GM23338 (cell line): Measurements from ENCODE around the gene MED17. TPM values are rescaled to one million over a fixed set of nuclear protein-coding genes. Genes with fewer than 3 reads are reported as not detected.

Experiments
- ATAC-seq: fragments of 200-7000 bp; cut with Tn5 transposase; 3 replicates; pipeline ENCODE4 v1.9.1; 2020
- DNase-seq: peaks from one replicate; pipeline ENCODE4 v3.0.0-alpha.2; 2015; ENCODE audit warnings: low spot score
- H2AFZ ChIP-seq: fragments of 200-600 bp; sonication (generic); 2 replicates; pipeline ENCODE4 v1.8.0; 2016; ENCODE audit warnings: antibody characterized with exemption, mild to moderate bottlenecking, moderate library complexity
- H3F3A ChIP-seq: fragments of 200-600 bp; sonication (generic); replicated peaks from 2 replicates; pipeline ENCODE4 v1.8.0; 2017; ENCODE audit warnings: antibody characterized with exemption, mixed run types, low read depth
- H3K27ac ChIP-seq: fragments of 200-600 bp; sonication (generic); 2 replicates; pipeline ENCODE4 v1.6.1; 2016; ENCODE audit warnings: low read depth
- H3K27me3 ChIP-seq: fragments of 200-600 bp; sonication (generic); 2 replicates; pipeline ENCODE4 v1.8.0; 2016; ENCODE audit warnings: mild to moderate bottlenecking, mixed run types, moderate library complexity; ENCODE audit not compliant: insufficient read depth
- H3K36me3 ChIP-seq: fragments of 200-600 bp; sonication (generic); 2 replicates; pipeline ENCODE4 v1.8.0; 2016; ENCODE audit warnings: mild to moderate bottlenecking; ENCODE audit not compliant: insufficient read depth
- H3K4me1 ChIP-seq: fragments of 200-600 bp; sonication (generic); 2 replicates; pipeline ENCODE4 v1.8.0; 2016; ENCODE audit warnings: mild to moderate bottlenecking, moderate library complexity; ENCODE audit not compliant: insufficient read depth
- H3K4me2 ChIP-seq: fragments of 200-600 bp; sonication (generic); 2 replicates; pipeline ENCODE4 v1.7.1; 2017; ENCODE audit warnings: mixed run types
- H3K4me3 ChIP-seq: fragments of 200-600 bp; sonication (generic); 2 replicates; pipeline ENCODE4 v1.6.1; 2016; ENCODE audit warnings: mixed run types
- H3K79me2 ChIP-seq: fragments of 200-600 bp; sonication (generic); replicated peaks from 2 replicates; pipeline ENCODE4 v1.8.0; 2017; ENCODE audit warnings: mild to moderate bottlenecking; ENCODE audit not compliant: insufficient read depth
- H3K9me2 ChIP-seq: fragments of 200-600 bp; sonication (generic); 2 replicates; pipeline ENCODE4 v1.8.0; 2017; ENCODE audit not compliant: insufficient read depth
- H4K20me1 ChIP-seq: fragments of 200-600 bp; sonication (generic); replicated peaks from 2 replicates; pipeline ENCODE4 v1.8.0; 2017; ENCODE audit warnings: mild to moderate bottlenecking; ENCODE audit not compliant: insufficient read depth
- H3K27ac Mint-ChIP-seq: 2 replicates; pipeline ENCODE4 v1.8.0; 2020; ENCODE audit warnings: inconsistent platforms, mild to moderate bottlenecking, moderate library complexity, mixed read lengths
- H3K27me3 Mint-ChIP-seq: 3 replicates; pipeline ENCODE4 v1.8.0; 2022; ENCODE audit warnings: low read depth, mild to moderate bottlenecking, moderate library complexity, mixed read lengths, inconsistent platforms; ENCODE audit not compliant: insufficient read depth, poor library complexity
- H3K36me3 Mint-ChIP-seq: 3 replicates; pipeline ENCODE4 v1.8.0; 2021; ENCODE audit warnings: low read depth, mild to moderate bottlenecking, inconsistent platforms, moderate library complexity, mixed read lengths
- H3K4me1 Mint-ChIP-seq: 3 replicates; pipeline ENCODE4 v1.8.0; 2020; ENCODE audit warnings: mild to moderate bottlenecking, inconsistent platforms, mixed read lengths
- H3K4me3 Mint-ChIP-seq: 3 replicates; pipeline ENCODE4 v1.8.0; 2021; ENCODE audit warnings: moderate library complexity, mild to moderate bottlenecking, inconsistent platforms, mixed read lengths
- H3K9me3 Mint-ChIP-seq: 3 replicates; pipeline ENCODE4 v1.8.0; 2020; ENCODE audit warnings: moderate library complexity, mild to moderate bottlenecking, inconsistent platforms, mixed read lengths
- CREB1 ChIP-seq: fragments of 250-450 bp; sonication (Bioruptor Pico); IDR thresholded peaks from 2 replicates; pipeline ENCODE4 v1.5.0; 2020; ENCODE audit warnings: low read depth, mild to moderate bottlenecking, moderate library complexity
- ETS1 ChIP-seq: IDR thresholded peaks from 2 replicates; pipeline ENCODE4 v1.6.1; 2016; ENCODE audit warnings: antibody characterized with exemption
- EZH2 ChIP-seq: fragments of 200-600 bp; sonication (generic); IDR thresholded peaks from one replicate; pipeline ENCODE4 v1.8.0; 2017; ENCODE audit warnings: antibody characterized with exemption, mild to moderate bottlenecking, low read depth; ENCODE audit not compliant: unreplicated experiment
- JUNB ChIP-seq: IDR thresholded peaks from one replicate; pipeline ENCODE4 v1.6.1; 2016; ENCODE audit warnings: antibody characterized with exemption; ENCODE audit not compliant: unreplicated experiment
- NANOG ChIP-seq: IDR thresholded peaks from 2 replicates; pipeline ENCODE4 v1.6.1; 2016; ENCODE audit warnings: antibody characterized with exemption, borderline replicate concordance
- POLR2AphosphoS5 ChIP-seq: IDR thresholded peaks from 2 replicates; pipeline ENCODE4 v1.6.1; 2016; ENCODE audit warnings: antibody characterized with exemption, low read depth
- STAT1 ChIP-seq: IDR thresholded peaks from one replicate; pipeline ENCODE4 v1.6.1; 2016; ENCODE audit warnings: antibody characterized with exemption; ENCODE audit not compliant: unreplicated experiment
- ZNF114 ChIP-seq: fragments of 250-450 bp; sonication (Bioruptor Pico); IDR thresholded peaks from 2 replicates; pipeline ENCODE4 v1.5.0; 2020; ENCODE audit warnings: mild to moderate bottlenecking, moderate library complexity
- ZNF331 ChIP-seq: fragments of 250-450 bp; sonication (Bioruptor Pico); IDR thresholded peaks from 2 replicates; pipeline ENCODE4 v1.5.0; 2020; ENCODE audit warnings: low read depth, mild to moderate bottlenecking, moderate library complexity
- ZNF462 ChIP-seq: fragments of 250-450 bp; sonication (Bioruptor Pico); IDR thresholded peaks from 2 replicates; pipeline ENCODE4 v1.5.0; 2020; ENCODE audit warnings: mild to moderate bottlenecking, moderate library complexity
- polyA plus RNA-seq: library from polyadenylated mRNA; unstranded; fragments of >200 nt; fragmentation: Nextera tagmentation; extraction: Ambion mirVana; gene quantifications from 2 replicates; pipeline ENCODE4 v1.2.1, GENCODE V29; 2016
- total RNA-seq: library from RNA; depleted of rRNA; stranded (reverse); fragments of >200 nt; shearing (Covaris generic); gene quantifications from 2 replicates; pipeline ENCODE4 v1.2.3, GENCODE V29; 2014
- TF ChIP-seq, protein P1 (sequence below): IDR thresholded peaks from one replicate; pipeline ENCODE4 v1.6.1; 2018; ENCODE audit warnings: antibody characterized with exemption; ENCODE audit not compliant: unreplicated experiment
- TF ChIP-seq, protein P2 (sequence below), 2 experiments: fragments of 200-600 bp in 1 of 2; sonication (generic) in 1 of 2; conservative IDR thresholded peaks; 2 replicates each; pipeline versions ENCODE4 v1.5.1 to v1.6.1; 2016 to 2017; ENCODE audit warnings: antibody characterized with exemption in 2 of 2, low read depth in 2 of 2, mild to moderate bottlenecking in 2 of 2, moderate library complexity in 1 of 2

MED17 gene
- total and polyA plus RNA-seq, 2 experiments from 2014 or later = 19.1 to 31.2 TPM

DNA sequence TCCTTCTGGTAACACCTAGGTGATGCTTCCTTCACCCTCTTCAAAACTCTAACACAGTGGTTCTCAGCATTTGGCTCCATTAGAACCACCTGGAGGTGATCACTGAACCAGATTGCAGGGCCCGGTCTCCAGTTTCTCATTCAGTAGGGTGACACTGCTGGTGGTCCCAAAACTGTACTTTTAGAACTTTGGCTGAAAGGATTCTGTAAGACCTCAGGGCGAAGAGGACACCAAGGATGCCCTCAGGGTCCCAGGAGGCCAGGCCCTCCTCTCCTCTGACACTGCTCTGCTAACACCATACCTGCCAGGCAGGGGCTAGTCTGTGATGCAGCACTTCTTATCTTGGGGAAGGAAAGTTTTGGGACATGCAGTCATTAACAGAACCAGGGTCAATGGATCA is 57.4 kb downstream of the MED17 start (continued):
- TF ChIP-seq NANOG (no peak), ETS1 (no peak)

- Mint-ChIP-seq H3K27ac (no peak overlapping the region), H3K4me3 (no peak overlapping the region; the same call in 2 of the 3 replicates), H3K27me3 (peaks cover 8% of the 10 kb centered on the region), H3K9me3 (no peaks in the 10 kb centered on the region), H3K4me1 (peaks cover 2% of the 10 kb centered on the region; the same call in 1 of the 3 replicates), H3K36me3 (no peaks in the 10 kb centered on the region)
- no peaks in the 10 kb centered on the region for H3K9me2 ChIP-seq
- no peaks in the 10 kb centered on the region for H3K79me2 ChIP-seq
- H3K27me3 ChIP-seq = no peaks in the 10 kb centered on the region
- no peak overlapping the region for H3K4me3 ChIP-seq
- no peaks in the 10 kb centered on the region for H3K36me3 ChIP-seq
- ATAC-seq (no peak), DNase-seq (no peak)
- no peak overlapping the region for H3K4me2 ChIP-seq
- no peak overlapping the region for H3K27ac ChIP-seq
- H3F3A ChIP-seq = no peaks in the 10 kb centered on the region
- H3K4me1 ChIP-seq = no peaks in the 10 kb centered on the region
- H4K20me1 ChIP-seq = no peaks in the 10 kb centered on the region
- no peak overlapping the region for H2AFZ ChIP-seq
- TF ChIP-seq, protein P1, sequence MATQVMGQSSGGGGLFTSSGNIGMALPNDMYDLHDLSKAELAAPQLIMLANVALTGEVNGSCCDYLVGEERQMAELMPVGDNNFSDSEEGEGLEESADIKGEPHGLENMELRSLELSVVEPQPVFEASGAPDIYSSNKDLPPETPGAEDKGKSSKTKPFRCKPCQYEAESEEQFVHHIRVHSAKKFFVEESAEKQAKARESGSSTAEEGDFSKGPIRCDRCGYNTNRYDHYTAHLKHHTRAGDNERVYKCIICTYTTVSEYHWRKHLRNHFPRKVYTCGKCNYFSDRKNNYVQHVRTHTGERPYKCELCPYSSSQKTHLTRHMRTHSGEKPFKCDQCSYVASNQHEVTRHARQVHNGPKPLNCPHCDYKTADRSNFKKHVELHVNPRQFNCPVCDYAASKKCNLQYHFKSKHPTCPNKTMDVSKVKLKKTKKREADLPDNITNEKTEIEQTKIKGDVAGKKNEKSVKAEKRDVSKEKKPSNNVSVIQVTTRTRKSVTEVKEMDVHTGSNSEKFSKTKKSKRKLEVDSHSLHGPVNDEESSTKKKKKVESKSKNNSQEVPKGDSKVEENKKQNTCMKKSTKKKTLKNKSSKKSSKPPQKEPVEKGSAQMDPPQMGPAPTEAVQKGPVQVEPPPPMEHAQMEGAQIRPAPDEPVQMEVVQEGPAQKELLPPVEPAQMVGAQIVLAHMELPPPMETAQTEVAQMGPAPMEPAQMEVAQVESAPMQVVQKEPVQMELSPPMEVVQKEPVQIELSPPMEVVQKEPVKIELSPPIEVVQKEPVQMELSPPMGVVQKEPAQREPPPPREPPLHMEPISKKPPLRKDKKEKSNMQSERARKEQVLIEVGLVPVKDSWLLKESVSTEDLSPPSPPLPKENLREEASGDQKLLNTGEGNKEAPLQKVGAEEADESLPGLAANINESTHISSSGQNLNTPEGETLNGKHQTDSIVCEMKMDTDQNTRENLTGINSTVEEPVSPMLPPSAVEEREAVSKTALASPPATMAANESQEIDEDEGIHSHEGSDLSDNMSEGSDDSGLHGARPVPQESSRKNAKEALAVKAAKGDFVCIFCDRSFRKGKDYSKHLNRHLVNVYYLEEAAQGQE = no peak
- TF ChIP-seq ZNF331 (no peak), ETS1 (no peak), ZNF114 (no peak), NANOG (no peak), EZH2 (no peak), STAT1 (no peak), POLR2AphosphoS5 (no peak), CREB1 (CRISPR knock-in tag) (no peak), JUNB (no peak), ZNF462 (CRISPR knock-in tag) (no peak)
- TF ChIP-seq, protein P2, sequence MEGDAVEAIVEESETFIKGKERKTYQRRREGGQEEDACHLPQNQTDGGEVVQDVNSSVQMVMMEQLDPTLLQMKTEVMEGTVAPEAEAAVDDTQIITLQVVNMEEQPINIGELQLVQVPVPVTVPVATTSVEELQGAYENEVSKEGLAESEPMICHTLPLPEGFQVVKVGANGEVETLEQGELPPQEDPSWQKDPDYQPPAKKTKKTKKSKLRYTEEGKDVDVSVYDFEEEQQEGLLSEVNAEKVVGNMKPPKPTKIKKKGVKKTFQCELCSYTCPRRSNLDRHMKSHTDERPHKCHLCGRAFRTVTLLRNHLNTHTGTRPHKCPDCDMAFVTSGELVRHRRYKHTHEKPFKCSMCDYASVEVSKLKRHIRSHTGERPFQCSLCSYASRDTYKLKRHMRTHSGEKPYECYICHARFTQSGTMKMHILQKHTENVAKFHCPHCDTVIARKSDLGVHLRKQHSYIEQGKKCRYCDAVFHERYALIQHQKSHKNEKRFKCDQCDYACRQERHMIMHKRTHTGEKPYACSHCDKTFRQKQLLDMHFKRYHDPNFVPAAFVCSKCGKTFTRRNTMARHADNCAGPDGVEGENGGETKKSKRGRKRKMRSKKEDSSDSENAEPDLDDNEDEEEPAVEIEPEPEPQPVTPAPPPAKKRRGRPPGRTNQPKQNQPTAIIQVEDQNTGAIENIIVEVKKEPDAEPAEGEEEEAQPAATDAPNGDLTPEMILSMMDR (conservative IDR thresholded peaks at IDR 0.05; ENCODE audit: low read depth in 2 of 2) = no peak
Measured at GRCh38 chr11:93842034-93842433, 58.0 kb downstream of the MED17 start.
